TTC549 (cell line): ENCODE results near the gene PBX3.

ENCODE experiments used
- FAIRE-seq: peaks from 2 replicates; lab custom pipeline; 2012; peaks lifted over from hg19 to GRCh38; lab: Jason Lieb, UNC

The PBX3 gene

DNA sequence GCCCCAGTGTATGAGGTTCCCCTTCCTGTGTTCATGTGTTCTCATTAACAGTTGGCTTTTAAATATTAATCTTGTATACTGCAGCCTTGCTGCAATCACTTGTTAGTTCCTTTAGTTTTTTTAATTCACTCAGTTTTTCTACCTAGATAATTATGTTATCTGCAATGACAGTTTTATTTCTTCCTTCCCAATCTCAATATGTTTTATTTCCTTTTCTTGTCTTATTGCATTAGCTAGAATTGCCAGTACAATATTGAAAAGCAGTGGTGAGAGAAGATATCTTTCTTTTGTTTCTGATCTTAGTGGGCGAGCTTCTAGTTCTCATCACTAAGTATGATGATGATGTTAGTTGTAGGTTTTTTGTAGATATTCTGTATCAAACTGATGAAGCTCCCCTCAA lies 232.2 kb downstream of the PBX3 start:
- no peak for FAIRE-seq

DNA sequence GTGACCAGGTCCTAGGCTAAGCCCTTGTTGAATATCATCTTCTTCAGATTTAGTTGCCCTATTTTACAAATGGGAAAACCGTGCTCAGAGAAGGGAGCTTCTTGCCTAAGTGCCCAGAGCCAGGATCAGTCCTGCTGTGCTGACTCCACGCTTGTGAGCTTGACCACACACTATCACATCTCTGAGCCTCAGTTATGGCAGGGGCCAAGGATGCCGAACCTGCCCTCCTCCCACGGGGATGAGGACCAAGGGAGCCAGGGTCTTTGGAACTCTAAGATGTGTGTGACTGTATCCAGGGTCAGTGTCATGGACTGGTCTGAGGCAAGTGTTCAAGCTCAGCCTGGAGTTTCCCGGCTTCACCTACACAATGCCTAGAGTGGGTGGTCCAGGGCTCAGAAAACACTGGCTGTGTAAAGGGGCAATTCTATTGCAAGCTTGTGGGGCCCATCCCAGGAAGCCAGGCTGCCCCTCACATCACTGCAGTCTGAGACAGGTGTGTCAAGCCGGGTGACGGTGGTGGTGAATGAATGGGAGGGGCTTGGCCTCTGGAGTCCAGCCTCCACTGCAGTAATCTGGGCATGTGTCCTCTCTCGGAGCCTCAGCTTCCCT lies 235.7 kb downstream of the PBX3 start:
- no peak for FAIRE-seq

DNA sequence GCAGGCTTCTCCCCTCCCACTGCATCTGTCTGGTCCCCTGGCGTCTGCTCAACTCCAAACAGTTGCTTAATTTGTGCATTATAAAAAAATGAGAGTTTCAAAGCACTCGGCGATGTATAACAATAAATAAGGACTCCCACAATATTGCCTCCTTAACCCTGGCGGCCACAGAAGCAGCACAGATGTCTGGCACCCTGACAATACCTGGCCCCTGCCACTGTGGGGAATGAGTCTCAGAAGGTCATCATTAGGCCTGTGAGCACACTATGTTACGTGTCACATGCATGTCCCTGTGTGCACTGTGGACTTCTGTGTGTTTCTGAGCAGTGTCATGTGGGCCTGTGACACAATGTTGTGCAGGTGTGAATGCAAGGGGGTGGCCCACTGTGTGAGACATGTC lies 236.5 kb downstream of the PBX3 start:
- no peak for FAIRE-seq

DNA sequence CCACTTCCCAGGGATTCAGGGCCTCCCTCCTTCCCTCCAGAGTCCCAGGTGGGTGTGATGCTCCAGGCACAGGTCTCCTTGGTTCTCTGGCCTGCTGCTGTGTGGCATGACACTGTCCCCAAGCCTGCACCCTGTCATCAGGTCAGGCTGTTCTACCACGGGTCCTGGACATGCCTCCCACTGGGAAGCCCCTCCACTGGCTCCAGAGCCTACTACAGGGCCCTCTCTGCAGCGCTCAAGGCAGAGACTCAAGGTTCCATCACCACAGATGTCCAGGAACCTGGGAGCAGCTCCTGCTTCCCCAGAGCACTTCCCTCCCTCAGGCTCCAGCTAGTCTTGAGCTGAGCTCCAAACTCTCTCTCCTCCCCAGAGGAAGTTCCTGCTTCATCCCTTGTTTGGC lies 237.3 kb downstream of the PBX3 start:
- FAIRE-seq = no peak

DNA sequence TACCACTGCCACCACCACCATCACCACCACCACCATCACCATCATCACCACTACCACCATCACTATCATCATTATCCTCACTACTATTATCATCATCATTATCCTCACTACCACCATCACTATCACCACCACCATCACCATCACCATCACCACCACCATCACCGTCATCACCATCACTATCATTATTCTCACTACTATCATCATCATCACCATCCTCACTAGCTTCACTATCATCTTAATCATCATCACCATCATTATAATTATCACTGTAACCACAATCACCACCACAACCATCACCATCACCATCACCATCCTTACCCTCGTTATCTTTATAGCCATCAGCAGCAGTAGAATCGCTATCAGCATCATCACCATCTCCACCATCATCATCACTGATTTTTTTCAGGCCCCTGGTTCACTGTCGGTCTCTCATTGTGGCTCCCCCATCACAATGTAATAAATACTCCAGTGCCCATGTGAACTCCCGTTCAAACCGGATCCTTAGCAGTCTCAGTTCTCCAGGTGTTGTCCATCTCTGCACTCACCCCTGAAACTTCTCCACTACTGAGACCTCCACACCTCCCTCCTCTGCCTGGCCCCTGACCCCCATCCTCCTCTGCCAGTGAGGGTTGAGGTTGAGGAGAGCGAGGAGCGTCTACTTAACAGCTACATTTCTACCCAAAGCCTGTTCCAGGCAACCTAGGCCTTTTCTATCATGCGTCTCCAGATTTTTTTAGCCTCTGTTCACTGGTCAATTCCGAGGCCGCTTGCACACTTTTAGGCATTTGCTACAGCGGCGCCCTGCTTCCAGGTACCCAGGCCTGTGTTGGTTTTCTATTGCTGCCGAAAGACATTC lies 238.2 kb downstream of the PBX3 start:
- no peak for FAIRE-seq

DNA sequence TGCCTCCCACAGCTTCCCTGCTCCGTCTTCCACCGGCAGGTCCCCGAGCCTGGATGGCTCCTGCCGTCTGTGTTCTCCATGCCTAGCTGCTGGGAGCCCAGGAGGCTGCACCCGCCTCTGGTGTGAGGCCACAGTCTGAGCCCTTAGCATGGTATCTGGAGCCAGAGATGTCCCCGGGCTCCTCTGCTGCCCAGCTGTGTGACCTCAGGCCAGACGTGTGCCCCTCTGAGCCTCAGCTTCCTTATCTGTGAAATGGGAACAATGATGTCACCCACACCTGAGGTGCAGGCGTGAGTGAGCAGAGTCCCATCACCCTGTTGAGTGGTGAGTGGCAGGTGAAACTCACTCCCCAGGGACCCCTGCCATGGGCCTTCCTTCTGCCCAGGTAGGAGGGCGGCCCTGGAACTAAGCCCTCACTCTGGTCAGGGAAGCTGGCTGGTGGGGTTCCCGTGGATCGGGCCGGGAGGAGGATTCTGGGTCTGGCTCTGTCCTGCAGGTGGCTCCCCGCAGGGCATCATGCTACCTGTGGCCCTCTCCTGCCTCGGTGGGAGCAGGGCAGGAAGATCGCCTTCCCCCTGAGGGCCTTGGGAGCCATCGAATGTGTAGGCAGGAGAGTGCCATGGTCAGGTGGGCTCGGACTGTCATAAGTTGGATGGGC lies 239.0 kb downstream of the PBX3 start:
- no peak for FAIRE-seq

DNA sequence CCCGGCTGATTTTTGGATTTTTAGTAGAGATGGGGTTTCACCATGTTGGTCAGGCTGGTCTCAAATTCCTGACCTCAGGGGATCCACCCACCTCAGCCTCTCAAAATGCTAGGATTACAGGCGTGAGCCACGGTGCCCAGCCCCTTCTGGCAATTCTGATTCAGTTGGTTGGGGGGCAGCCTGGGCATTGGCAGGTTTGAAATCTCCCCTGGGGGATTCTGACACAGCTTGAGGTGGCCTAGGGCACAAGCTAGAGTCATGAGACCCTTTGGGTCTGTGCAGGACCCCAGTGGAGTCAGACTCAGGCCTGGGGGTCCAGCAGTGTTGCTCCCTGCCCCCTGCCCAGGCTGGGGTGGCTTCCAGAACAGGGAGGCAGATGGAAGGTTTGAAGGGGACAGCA lies 239.8 kb downstream of the PBX3 start:
- FAIRE-seq = no peak

DNA sequence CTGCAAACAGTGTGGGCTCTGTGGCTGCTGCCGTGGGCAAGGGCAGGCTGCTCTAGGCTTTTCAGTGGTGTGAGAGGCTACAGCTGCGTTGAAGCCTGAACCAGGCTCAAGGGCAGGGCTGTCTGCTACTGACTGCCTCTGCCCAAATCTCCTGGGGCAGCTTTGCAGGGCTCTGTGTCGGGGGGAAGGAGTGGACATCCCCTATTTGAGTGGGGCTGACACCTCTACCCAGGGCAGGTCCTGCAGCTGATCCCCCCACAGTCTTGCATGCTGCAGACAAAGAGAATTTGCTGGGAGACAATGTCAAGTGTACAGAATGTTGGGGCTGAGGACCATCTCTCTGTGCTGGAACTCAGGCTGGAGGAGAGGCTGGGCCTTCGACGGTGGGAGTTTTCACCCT lies 240.2 kb downstream of the PBX3 start:
- FAIRE-seq = no peak

DNA sequence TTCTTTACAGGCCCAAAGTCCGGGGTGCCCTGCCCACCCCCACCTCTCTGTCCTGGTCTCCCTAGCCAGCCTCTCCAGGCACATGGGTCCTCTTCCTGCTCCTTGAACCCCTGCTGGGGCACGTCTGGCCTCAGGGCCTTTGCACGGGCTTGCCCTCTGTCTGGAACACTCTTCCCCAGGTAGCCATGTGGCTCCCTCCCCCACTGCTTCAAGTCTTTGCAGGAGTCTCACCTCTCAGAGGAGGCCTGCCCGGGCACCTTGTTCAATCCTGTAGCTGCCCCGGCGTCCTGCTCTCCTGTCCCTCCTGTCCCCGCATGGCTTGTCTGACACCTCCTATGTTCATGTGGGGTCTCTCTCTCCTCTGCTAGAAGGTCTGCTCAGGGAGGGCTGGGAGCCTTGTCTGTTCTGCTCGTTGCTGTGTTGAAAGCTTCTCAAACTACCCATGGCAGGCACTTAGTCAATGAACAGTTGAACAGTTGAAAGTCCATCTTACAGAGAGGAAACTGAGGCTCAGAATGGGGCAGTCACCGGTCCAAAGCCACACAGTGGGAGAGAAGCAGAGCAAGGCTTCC lies 241.4 kb downstream of the PBX3 start:
- FAIRE-seq = no peak

DNA sequence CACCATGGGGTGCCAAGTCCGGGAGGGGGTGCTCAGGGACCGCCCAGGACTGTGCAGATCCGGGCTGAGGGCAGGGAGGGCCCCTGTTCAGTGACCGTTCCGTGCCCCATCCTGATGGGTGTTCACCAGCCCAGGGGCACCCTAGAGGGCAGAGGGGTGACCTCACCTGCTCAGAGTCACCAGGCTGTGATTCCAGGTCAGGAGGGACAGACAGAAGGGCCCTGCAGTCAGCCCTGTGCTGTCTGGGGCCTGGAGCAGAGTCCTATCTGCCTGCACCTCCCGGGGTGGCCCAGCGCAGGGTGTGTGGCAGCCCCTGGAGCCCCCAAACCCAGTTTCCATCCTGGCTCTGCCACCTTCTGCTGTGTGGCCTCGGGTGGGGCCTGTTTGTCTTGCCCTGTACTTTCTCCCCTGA lies 241.9 kb downstream of the PBX3 start:
- no peak for FAIRE-seq

DNA sequence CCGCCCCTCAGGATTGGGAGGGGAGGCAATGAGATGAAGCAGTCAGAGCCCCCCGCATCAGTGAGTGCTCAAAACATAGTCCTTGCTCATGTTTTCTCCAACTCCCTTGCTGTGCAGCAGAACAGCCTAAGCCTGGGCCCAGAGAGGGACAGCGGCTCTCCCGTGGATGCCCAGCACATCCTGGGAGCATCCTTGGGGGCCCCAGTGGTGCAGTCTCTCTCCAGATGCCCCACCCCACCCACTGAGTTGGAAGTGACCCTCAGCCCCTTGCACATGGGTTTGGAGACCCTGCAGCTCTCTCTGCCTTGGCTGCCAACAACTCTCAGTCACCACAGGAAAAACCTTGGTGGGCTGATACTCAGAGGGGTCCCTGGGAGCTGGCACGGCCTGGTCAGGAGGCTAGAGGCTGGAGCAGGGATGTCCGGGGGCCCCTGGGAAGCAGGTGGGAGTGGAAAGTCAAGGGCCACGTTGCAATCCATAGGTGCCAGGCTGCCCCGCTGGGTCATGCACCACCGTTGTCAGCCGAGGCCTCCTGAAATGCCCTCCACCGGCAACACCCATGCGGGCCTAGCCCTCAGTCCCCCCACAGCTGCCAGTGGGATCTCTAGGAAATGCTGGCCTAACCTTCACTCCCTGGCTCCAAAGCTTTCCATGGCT lies 242.5 kb downstream of the PBX3 start:
- FAIRE-seq = no peak

DNA sequence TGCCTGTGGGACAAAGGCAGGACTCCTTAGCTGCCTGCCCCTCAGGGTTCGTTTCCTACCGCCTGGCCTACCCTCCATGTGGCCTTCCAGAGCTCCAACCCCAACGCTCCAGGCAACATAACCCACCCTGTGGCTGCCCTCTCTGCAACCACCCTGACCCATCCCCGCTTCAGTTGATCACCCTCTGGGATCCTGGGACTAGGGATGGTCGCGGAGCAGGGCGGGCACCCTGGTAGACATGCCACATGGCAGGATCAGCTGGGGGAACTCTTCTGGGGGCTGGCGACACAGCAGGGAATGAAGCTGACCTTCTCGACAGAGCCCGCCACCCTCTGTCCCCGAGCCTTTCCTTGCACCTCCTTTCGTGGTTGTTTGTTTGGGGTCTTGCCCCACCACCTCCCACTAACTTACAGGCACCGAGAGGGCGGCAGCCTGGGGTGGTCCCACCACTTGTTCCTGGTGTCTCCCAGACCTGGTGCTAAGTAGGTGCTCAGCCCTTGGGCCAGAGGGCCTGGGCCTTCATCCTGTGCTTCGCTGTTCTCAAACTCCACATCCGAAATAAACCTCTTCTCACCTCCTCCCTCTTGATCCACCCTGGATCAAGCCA lies 243.1 kb downstream of the PBX3 start:
- FAIRE-seq = no peak

DNA sequence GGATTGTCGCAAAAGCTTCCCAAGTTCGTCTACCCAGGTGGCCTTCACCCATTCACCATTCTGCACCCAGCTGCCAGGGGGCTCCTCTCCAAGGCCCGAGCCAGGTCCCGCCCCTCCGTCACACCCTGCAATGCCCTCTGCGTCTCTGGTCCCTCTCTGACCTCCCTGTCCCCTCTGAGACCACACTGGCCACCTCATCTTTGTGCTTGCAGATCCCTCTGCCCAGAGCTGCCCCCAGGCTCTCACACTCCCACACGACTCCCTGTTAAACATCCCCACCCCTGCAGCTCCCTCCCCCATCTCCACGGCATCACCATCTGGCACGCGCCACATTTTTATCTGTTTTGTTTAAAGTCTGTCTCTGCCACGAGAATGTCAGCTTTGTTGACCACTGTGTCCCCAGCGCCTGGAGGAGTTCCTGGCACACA lies 243.6 kb downstream of the PBX3 start:
- no peak for FAIRE-seq

DNA sequence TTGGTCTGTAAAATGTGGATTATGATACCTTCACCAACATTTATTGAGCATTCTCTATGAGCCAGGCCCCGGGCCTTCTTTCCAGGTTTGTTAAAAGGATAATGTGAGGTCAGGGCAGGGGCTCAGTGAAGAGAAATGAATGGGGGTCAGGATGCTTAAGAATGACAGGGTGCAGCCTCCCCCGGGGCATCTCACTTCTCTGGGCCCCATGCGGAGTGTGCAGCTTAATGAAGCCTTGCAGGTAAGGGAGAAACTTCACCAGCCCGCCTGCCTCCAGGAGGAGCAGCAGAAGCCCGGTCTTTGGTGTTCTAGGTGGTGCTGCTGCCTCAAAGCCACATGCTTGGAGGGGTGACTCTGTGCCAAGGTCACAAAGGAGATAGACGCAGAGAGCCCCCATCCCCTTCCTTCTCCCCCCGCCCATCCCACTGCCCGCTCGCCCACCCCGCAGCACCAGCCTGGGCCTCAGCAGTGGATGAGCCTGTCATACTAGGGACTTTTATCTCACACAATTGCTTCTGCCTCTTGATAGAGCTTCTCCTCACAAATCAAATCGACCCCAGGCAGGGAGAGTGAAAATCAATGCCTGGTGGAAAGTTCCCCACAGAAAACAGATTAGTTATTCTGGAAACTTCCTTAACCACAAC lies 244.8 kb downstream of the PBX3 start:
- no peak for FAIRE-seq

DNA sequence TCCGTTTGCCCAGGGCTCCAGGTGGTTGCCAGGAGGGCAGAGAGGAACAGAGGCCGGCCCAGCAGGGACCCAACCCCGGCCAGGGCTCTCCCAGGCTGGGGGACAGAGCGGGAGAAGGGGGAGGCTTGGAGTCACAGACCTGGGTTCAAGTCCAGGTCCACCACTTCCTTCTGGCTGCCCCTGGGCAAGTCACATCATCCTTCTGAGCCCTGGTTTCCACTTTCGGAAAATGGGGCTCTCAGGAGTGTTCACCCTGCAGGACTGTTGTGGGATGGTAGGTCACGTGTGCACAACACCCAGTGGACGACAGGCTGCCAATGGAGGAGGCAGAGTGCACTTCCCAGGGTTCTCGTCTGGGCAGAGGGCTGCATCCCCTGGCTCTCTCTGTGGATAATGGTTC lies 245.4 kb downstream of the PBX3 start:
- no peak for FAIRE-seq

DNA sequence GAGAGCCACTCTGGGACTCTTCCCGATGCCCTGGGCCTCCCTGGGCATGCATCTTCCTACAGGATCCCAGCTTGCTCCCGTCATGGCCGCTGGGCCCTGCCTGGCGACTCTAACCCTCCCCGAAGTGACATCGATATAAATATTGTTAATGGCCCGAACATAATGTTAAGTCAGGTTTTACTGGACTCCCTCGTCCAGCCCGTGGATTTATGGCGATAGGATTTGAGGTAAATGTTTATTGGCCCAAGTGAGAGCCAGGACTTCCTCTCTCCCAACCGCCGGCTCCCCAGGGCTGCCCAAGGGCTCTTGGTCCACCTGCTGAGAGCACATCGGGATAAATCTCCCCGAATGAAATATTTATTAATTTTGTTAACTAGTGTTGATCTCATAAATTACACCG lies 246.3 kb downstream of the PBX3 start:
- FAIRE-seq = no peak

DNA sequence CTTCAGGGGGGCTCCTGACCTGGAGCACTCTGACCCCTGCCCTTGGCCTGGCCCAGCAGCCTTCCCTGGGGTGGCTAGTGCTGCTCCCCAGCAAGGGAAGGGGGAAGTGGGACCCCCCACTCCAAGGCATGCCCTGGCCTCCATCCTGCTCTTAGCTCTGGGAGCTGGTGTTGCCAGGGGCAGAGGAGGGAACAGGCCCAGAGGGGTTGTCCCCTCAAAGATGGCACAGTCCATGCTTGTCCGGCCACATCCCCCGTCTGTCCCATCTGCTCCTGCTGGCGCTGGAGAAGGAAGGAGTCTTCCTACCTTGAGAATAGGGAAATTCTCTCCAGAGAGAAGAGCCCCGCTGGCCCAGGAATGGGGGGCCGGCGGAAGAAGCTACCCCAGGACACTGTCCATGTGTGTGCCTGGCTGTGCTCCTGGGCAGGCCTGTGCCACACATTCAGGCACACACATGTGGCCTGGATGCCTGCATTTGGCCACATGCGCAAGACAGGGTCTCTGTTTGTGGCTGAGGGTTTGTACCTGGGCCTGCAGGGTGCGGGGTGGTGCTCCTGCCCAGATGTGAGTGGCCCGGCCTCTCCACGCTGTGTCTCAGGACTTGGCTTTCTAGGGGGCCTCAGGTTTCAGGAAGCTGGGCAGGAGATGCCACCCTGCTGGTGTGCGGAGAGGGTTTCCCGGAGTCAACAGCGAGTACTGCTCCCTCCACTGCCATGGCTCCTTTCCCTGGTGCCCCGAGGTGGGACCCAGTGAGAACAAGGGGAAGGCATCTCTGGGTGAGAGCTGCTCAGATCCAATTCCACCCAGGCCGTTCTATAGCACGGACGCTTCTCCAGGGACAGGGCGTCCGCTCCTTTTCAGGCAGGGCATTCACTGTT lies 247.1 kb downstream of the PBX3 start:
- no peak for FAIRE-seq

DNA sequence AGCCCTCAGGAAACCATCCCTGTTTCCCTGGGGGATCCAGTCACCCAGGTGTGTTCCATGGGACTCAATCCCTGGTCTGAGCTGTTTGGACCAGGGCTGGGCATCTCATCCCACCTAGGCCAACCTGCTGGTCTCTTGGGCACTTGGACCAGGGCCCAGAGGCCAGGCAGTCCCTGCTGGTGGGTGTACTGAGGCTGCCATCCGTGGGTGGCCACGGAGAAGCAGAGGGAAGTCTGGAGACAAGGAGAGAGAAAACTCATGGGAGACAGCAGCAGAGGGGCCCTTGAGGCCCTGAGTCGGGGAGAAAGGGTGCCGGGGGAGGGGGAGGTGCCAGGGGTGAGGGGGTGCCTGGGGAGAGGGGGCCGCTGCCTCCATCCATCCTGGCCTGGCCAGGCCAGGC lies 247.8 kb downstream of the PBX3 start:
- FAIRE-seq = no peak

DNA sequence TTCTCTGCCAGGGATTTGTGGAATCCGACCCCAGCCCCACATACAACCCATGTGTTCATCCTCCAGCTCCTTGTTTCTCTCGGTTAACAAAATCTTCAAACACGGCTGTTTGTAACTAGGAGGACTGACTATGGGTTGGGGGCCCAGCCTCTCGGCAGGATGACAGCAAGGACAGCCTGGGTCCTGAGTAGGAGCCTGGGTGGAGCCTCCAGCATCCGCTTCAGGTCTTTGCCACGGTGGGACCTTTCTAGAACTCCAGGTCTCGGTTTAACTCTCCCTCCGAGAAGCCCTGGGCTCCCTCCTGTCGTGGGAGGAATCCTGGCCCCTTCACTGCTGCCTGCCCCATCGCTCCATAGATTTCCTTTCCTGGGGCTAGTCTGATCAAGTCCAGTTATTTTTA lies 248.5 kb downstream of the PBX3 start:
- no peak for FAIRE-seq

DNA sequence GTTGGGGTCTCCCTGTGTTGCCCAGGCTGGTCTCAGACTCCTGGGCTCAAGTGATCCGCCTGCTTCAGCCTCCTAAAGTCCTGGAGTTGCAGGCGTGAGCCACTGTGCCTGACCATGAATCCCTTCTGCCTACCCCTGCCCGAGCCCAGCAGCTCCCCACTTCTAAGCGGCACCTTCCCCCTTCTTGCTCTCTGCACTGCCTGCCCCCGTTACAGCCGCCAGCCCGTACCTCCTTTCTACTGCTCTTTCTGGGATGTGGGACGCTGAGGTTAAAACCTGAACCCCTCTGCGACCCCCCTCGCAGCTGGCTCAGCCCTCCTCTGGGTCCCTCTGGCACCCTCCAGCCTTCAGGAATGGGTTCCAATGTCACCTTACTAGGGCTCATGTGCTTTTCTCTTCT lies 249.6 kb downstream of the PBX3 start:
- FAIRE-seq = no peak
